Activated CD8-positive, alpha-beta memory T cell treated with anti-CD3 and anti-CD28 coated beads, Interleukin-2, amount 50 U/mL, for 24 hours (primary cell): ENCODE results near the gene FGG.

Experiments
- DNase-seq: peaks from one replicate; pipeline ENCODE4 v3.0.0-alpha.2; 2020; ENCODE audit errors: extremely low read depth

FGG gene

GRCh38 chr4:154612472-154613414 is at the start of gene FGG:
FGG (minus strand) TSS chr4:154612656; CDS start chr4:154612609, 47 bp downstream.
- DNase-seq, result no peak

DNA sequence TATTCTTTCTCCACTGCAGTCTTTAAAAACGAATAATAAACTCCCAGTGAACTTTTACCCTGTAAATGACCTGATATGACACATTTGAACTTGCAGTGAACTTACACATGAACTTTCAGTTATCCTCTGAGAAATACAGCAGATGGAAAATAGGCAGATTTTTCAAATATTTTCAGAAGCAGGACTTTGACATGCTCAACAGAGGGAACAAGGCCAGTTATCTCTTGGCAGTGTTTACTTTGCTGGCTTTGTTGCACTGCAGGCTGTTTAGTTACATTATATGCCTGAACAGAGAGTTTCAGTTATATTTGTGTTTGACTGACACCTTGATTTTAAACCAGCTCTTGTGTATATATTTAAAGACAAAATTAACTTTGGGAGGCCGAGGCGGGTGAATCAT is 47.6 kb upstream of the FGG start:
- DNase-seq, result no peak

DNA sequence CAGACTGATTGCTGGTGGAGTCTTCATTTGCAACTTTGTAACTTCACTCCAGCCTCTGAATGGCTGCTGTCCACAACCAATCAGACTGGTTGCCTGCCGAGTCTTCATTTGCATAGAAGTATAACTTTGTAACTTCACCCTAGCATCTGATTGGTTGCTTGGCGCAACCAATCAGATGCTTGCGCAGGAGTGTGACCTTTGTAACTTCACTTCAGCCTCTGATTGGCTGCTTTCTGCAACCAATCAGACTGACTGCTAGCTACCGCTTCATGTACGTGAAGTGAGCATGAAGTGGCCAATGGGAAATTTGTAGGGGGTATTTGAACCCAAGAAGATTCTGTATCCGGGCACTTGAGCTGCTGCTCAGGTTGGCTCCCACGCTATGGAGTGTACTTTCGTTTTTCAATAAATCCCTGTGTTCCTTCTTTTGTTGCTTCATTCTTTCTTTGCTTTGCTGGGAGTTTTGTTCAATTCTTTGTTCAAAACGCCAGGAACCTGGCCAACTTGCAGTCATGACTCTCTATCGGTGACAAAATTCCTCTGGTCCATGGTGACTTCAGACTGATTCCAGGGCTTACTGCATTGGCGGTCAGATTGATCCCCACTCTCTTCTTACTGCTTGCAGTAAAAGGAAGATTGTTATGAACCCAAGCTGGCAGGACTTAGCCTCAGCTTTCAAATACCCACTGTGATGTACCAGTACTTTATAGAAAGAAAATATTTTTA is 46.4 kb upstream of the FGG start:
- no peak for DNase-seq

- no peak for DNase-seq
Measured at GRCh38 chr4:154643493-154643892, 31.0 kb upstream of the FGG start.

GRCh38 chr4:154642373-154643009 is 30.0 kb upstream of the FGG start:
- no peak for DNase-seq

GRCh38 chr4:154640999-154641398 is 28.5 kb upstream of the FGG start:
- DNase-seq, result no peak

- DNase-seq, result no peak
Measured at GRCh38 chr4:154634058-154634457, 21.6 kb upstream of the FGG start.

- no peak for DNase-seq
Measured at GRCh38 chr4:154631828-154632227, 19.4 kb upstream of the FGG start.

GRCh38 chr4:154630324-154630723 is 17.9 kb upstream of the FGG start:
- DNase-seq, result no peak

DNA sequence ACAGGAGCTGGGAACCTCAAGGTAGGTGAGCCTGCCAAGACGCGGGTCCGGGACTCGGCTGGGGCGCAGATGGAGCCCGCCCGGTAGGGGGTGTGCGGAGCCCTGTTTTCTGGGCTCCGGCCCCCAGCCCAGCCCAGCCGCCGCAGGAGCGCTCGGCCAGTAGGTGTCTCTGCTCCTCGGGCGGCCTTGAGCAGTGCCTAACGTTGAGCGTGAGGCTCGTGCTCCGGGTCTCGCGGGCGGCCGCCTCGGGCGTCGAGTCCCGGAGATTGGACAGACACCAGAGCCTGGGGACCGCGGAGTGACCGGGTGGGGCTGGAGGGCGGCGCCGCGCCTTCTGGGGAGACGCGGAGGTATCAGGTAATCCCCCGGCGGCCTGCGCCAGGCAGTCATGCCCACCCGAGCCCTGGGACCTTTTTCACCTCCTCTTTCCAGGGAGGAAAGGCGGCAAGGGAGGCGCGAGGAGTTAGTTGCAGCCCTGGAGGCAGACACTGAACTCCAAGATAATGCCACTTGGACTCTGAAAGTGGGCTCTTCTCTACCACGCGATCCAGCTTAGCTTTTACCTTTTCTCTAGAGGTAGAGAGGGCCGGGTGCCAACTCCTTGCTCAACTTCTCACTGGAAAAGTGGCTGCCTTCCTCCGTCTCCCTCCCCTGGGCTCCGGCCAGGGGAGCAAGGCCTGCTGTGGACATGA is 14.5 kb upstream of the FGG start:
- no peak for DNase-seq

GRCh38 chr4:154625971-154626370 is 13.5 kb upstream of the FGG start:
- DNase-seq, result no peak

DNA sequence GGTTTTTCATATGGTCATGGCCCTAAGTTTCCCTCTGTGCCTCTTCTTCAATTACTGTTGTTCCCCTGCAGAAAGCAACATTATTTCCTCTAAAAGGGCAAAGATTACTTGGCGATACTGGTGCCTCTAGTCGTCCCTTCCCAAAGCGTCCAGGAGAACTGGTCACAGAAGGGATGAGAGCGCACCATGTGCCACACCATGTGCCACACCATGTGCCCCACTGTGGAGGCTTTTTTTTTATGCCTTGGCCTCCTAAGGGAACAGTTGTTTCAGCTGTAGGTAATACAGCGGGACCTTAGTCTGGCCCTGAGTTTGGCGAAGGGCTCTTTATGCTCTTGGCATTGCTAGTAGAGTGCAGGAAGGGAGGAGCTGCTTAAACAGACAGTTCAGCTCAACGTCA is 11.5 kb upstream of the FGG start:
- DNase-seq, result no peak

DNA sequence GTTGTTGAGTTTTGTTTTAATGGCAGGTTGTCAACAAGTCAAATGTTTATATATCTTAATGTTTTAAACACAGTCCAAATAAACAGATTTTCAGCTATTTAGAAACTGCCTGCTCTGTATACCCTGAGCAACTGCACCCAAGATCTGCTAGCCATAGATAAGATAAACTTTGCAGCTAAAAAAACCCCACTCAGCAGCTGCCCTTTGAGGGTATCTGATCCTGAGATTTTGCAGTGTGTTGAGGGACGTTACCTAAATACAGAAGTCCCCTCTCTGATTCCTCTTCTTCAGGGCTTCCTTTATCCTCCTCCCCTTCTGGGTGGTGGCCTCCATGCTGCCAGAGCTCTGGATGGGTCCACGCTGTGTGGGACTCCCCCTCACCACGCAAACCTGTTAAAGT is 11.0 kb upstream of the FGG start:
- no peak for DNase-seq

DNA sequence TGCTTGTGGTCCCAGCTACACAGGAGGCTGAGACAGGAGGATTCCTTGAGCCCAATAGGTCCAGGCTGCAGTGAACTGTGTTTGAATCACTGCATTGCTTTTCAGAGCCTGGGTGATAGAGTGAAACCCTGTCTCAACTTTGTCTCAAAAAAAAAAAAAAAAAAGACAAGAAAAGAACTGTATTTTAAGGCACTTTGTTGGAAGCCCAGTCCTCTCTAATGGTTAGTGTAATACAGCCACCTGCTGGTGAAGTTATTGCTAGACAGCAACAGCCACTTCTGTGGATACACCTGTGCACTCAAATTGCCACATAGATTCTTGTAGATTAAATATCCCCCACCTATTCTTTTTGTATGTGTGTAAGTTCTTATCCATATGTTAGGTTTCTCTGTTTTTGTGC is 10.1 kb upstream of the FGG start:
- DNase-seq, result no peak

DNA sequence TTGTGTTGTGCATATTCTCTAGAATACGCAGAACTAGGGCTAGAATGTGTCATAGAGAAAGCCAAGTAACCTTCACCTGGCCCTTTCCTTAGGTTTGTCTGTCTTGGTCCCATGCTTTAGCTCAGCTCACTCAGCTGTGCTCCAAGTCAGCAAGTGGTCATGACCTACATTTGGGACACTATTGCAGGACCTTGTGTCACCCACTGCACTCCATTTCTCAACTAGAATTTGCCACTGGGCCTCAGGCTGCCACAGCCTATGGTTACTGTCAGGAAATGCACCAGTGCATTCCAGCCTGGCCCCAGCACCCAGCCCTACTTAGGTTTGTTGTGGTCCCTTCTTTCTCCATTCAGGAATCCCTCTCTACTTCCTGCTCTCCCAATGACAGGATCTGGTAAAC is 7.7 kb upstream of the FGG start:
- no peak for DNase-seq

GRCh38 chr4:154618708-154619315 is 6.4 kb upstream of the FGG start:
- DNase-seq, result no peak

- DNase-seq, result no peak
Measured at GRCh38 chr4:154617820-154618317, 5.4 kb upstream of the FGG start.

DNA sequence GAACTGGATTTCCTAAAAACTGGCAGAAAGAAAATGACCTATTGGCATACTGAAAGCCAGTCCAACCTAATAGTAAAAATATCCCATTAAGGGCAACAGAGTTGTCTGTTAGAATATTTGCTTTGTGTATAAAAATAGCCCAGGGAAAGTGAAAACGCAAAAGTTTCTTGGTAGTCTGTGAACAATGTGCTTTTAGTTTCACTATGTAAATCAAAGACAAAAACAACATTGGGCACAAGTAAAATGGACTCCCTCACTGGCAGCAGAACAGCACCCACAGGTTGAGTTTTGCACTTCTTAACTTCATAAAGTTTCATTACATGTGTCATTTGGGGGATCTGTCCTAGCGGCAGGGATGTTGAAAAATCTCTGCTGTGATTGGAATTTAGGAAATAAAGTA is 4.3 kb upstream of the FGG start:
- DNase-seq, result no peak

- DNase-seq, result no peak
Measured at GRCh38 chr4:154616287-154616686, 3.8 kb upstream of the FGG start.

- DNase-seq, result no peak
Measured at GRCh38 chr4:154615211-154615610, 2.8 kb upstream of the FGG start.

DNA sequence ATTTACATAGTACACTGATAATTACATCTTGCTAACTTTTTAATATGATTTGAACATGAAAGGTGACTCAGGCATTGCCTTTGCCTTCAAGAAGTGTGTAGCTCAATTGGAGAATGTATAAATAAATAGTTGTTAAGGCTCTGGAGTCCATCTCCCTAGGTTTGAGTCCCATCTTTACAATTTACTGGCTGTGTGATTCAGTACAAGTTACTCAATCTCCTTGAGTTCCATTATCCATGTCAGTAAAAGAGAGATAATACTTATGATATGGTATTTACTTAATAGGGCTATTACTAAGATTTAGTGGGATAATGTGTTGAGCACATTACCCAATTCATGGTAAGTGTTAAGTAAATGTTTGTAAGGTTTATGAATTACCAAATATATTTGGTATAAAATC is 1.9 kb upstream of the FGG start:
- DNase-seq, result no peak
